H7 (cell line): ENCODE measurements around the gene IMPACT. TPM values are rescaled to one million over a fixed set of nuclear protein-coding genes. Genes with fewer than 3 reads are reported as not detected.

Experiments used
- DNase-seq: peaks from one replicate; pipeline ENCODE4 v3.0.0; 2012
- H3K27me3 ChIP-seq: 2 replicates; pipeline ENCODE4 v1.6.0; 2011; ENCODE audit warnings: mild to moderate bottlenecking, low read length; ENCODE audit not compliant: control insufficient read depth, insufficient read depth
- H3K36me3 ChIP-seq: replicated peaks from 2 replicates; pipeline ENCODE4 v1.5.1; 2011; ENCODE audit warnings: low read length; ENCODE audit not compliant: control insufficient read depth, insufficient read depth
- H3K4me3 ChIP-seq: 2 replicates; pipeline ENCODE4 v1.5.1; 2011; ENCODE audit warnings: low read depth, mild to moderate bottlenecking, control low read depth, low read length, moderate library complexity; ENCODE audit not compliant: insufficient read depth
- total RNA-seq: library from RNA; depleted of rRNA; stranded (reverse); fragments of >200 nt; shearing (Covaris generic); gene quantifications from 2 replicates; pipeline ENCODE4 v1.2.3, GENCODE V29; 2014

Gene IMPACT
- total RNA-seq, 1 experiment from 2014 or later: 27.8 TPM

GRCh38 chr18:24403076-24403475, 23.4 kb upstream of the IMPACT start:
- Histone ChIP-seq H3K4me3 (no peak overlapping the region), H3K27me3 (no peaks in the 10 kb centered on the region)

DNA sequence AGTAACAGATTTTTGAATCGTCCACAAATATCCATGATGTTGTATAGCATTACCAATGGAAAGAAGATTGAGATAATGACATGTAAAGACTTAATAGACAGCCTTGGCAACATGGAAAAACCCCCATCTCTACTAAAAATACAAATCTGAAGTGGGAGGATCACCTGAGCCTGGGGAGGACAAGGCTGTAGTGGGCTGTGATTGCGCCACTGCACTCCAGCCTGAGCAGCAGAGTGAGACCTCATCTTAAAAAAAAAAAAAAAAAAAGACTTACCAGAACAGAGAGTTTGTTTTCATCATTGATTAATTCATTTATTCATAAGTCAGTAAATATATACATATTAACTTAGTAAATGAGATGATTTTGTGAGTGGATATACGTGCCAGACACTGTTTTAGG, 21.9 kb upstream of the IMPACT start:
- Histone ChIP-seq H3K36me3 (no peaks in the 10 kb centered on the region), H3K27me3 (no peaks in the 10 kb centered on the region), H3K4me3 (no peak overlapping the region)
- DNase-seq: no peak

More at GRCh38 chr18:24403076-24403475, 23.4 kb upstream of the IMPACT start:
- H3K36me3 ChIP-seq: no peaks in the 10 kb centered on the region
- no peak for DNase-seq

DNA sequence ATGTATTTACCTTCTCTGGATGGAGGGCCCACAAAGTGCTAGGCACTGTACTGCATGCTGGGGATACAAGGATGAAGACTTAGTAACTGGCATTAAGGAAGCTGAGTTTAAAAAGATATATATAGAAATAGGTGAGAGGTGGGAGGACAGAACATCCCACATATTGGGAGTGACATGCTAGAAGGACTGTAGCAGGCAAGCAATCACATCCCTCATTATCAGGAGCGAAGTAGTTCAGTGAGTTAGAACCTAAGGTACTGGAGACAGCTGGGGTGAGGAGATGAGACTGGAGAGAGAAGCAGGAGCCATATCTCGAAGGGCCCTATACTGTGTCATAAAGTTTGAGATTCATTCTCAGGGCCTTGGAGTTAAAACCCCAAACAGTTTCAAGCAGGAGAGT, 18.0 kb upstream of the IMPACT start:
- DNase-seq: no peak
- Histone ChIP-seq H3K36me3 (no peaks in the 10 kb centered on the region), H3K4me3 (no peak overlapping the region), H3K27me3 (no peaks in the 10 kb centered on the region)

DNA sequence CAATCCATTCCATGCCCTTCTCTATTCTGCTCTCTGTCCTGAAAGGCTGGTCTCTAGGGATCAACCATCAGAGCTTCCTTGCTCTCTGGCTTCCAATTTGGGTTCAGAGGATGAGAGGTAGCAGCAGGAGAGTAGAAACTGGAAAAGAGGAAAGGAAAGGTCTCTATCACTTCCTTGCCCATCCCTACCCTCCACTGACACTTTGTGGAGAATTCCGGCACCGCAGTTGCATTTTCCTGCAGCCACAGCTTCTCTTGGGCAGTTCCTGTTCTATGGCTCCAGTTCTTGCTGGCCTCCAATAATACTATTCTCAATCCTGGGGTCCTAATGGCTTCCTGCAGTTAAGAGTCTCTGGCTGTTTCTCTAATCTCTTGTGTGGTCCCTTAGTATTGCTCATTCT, 13.3 kb upstream of the IMPACT start:
- peak; percentile 59 for DNase-seq
- no peaks in the 10 kb centered on the region for H3K36me3 ChIP-seq
- H3K4me3 ChIP-seq: no peak overlapping the region
- H3K27me3 ChIP-seq: no peaks in the 10 kb centered on the region

GRCh38 chr18:24414349-24415003, 12.0 kb upstream of the IMPACT start:
- DNase-seq: no peak
- no peaks in the 10 kb centered on the region for H3K36me3 ChIP-seq
- H3K27me3 ChIP-seq: no peaks in the 10 kb centered on the region
- H3K4me3 ChIP-seq: no peak overlapping the region

- Histone ChIP-seq H3K4me3 (no peak overlapping the region), H3K27me3 (no peaks in the 10 kb centered on the region), H3K36me3 (no peaks in the 10 kb centered on the region)
- DNase-seq: no peak
Observed at GRCh38 chr18:24417480-24417879, 9.0 kb upstream of the IMPACT start.

DNA sequence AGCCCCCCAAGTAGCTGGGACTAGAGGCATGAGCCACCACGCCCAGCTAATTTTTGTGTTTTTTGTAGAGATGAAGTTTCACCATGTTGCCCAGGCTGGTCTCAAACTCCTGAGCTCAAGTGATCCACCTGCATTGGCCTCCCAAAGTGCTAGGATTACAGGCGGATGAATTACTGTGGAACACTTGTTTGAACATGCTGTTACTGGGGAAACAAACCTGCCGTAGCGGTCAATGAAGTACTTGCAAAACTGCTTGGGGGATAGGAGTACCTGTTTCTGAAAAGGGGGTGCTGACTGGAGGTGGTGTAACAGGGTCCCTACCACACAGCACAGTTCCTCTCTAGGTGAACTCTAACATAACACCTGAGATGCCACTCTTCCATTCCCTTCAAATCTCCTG, 5.9 kb upstream of the IMPACT start:
- no peaks in the 10 kb centered on the region for H3K27me3 ChIP-seq
- no peaks in the 10 kb centered on the region for H3K36me3 ChIP-seq
- DNase-seq: no peak
- no peak overlapping the region for H3K4me3 ChIP-seq

DNA sequence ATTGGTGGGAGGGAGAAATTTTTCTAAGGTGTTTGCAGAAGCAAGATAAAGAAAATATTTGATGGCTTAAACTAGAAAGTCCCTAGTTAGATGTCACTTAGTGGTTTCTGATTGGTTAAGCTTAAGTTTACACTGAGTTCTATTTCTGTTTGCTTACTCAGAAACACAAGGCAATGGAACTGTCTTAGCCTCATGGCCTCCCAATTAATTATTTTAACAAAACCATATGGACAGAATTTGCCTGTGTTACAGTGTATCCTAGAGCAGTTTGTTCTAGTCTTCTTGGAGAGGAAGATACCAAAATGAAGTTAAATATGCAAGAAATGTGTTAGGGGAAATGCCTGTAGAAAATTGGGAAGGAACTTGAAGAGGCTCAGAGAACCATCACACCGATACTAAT, 4.6 kb upstream of the IMPACT start:
- Histone ChIP-seq H3K36me3 (no peaks in the 10 kb centered on the region), H3K4me3 (no peak overlapping the region), H3K27me3 (no peaks in the 10 kb centered on the region)
- no peak for DNase-seq

DNA sequence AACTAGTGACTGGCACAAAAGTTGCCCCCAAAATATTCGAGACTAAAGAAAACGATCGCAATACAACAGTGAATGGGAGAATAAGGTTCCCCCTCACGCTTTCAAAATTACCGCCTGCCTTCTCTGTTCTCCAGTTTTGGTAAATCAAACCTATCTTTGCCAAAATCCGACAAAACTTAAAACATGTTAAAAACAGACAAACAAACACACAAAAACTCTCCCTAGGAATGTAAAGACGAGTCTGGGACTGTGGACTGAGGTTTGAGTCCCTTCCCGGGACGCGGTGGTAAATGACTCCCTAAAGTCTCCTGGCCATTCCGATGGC, 435 bp upstream of the IMPACT start:
- DNase-seq: no peak
- Histone ChIP-seq H3K27me3 (no peaks in the 10 kb centered on the region), H3K4me3 (peak overlapping the region; percentile 90), H3K36me3 (peaks cover 2% of the 10 kb centered on the region; the same call in 1 of the 2 replicates)

DNA sequence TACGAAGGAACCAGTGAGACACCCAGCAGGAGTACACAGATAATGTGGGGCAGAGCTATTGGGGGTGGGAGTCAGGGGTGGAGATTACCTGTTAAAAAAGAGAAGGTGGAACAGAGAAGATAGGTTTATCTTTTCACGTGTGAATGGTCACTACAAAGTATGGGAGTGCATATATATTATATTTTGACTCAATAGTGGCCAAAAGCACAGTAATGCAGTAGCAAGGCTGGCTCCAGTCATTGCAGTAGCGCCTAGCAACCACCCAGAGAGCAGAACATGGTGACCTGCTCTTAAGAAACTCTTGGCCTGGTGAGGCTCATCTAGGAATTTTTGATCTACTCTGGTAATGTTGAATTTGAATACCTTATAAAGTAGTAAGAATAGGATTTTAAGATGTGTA, 1.0 kb downstream of the IMPACT start:
- DNase-seq: peak; percentile 29
- Histone ChIP-seq H3K27me3 (no peaks in the 10 kb centered on the region), H3K4me3 (peak overlapping the region; percentile 90), H3K36me3 (peaks cover 5% of the 10 kb centered on the region)

- H3K27me3 ChIP-seq: no peaks in the 10 kb centered on the region
Observed at GRCh38 chr18:24428709-24429108, 2.2 kb downstream of the IMPACT start.

GRCh38 chr18:24429188-24429587, 2.7 kb downstream of the IMPACT start:
- DNase-seq: no peak
- Histone ChIP-seq H3K4me3 (no peak overlapping the region), H3K36me3 (peaks cover 7% of the 10 kb centered on the region), H3K27me3 (no peaks in the 10 kb centered on the region)

More at GRCh38 chr18:24428709-24429108, 2.2 kb downstream of the IMPACT start:
- peaks cover 7% of the 10 kb centered on the region for H3K36me3 ChIP-seq
- DNase-seq: peak; percentile 25
- no peak overlapping the region for H3K4me3 ChIP-seq

DNA sequence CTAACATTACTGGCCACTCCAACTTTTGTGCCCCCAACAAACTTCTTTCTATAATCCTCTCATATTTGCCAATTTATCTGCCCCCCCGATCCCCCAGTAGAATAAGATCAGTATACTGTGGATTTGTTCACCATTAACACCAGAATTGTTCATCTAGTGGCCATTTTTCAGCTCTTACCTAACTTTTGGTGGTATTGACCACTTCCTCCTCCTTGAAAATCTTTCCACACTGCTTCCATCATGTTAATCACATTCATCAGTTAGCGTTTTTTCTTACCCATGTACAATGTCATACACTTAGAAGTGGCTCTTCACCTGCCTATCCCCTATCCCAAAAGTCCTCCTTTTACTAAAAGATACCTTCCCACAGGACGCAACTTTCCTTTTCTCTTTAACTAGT, 6.1 kb downstream of the IMPACT start:
- Histone ChIP-seq H3K27me3 (no peaks in the 10 kb centered on the region), H3K36me3 (peaks cover 11% of the 10 kb centered on the region), H3K4me3 (no peak overlapping the region)
- DNase-seq: no peak

- no peak overlapping the region for H3K4me3 ChIP-seq
- H3K36me3 ChIP-seq: peaks cover 11% of the 10 kb centered on the region
- DNase-seq: no peak
- H3K27me3 ChIP-seq: no peaks in the 10 kb centered on the region
Observed at GRCh38 chr18:24436939-24437338, 10.5 kb downstream of the IMPACT start.

DNA sequence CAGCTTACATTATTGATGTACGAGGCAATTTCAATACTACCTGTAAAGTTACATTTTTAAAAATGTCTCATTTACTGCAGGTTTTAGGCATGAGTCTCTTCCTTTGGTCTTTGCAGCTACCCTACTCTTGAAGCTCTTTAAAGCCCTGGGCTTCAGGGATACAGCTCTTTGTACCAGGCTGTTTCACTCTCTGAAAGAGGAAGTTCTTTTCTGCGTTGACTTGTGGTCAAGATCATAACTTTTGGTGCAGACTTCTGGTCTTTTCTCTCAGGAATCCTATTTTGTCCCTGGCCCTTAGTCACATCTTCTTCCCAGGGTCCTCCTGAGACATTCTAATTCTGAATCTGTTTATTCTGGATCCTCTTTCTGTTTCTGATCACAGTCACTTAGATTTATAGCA, 17.4 kb downstream of the IMPACT start:
- Histone ChIP-seq H3K27me3 (no peaks in the 10 kb centered on the region), H3K4me3 (no peak overlapping the region), H3K36me3 (peaks cover 10% of the 10 kb centered on the region)
- DNase-seq: no peak

GRCh38 chr18:24446453-24446852, 20.0 kb downstream of the IMPACT start:
- H3K27me3 ChIP-seq: no peaks in the 10 kb centered on the region
- no peak overlapping the region for H3K4me3 ChIP-seq
- peaks cover 14% of the 10 kb centered on the region for H3K36me3 ChIP-seq
- no peak for DNase-seq
